GM12872 (cell line): Measurements from ENCODE around the gene VSX1.

Experiments
- CTCF ChIP-seq: IDR thresholded peaks from 3 replicates; pipeline ENCODE4 v1.5.1; 2011; ENCODE audit warnings: low read depth, mild to moderate bottlenecking, low read length, moderate library complexity; ENCODE audit not compliant: insufficient read depth

The VSX1 gene

DNA sequence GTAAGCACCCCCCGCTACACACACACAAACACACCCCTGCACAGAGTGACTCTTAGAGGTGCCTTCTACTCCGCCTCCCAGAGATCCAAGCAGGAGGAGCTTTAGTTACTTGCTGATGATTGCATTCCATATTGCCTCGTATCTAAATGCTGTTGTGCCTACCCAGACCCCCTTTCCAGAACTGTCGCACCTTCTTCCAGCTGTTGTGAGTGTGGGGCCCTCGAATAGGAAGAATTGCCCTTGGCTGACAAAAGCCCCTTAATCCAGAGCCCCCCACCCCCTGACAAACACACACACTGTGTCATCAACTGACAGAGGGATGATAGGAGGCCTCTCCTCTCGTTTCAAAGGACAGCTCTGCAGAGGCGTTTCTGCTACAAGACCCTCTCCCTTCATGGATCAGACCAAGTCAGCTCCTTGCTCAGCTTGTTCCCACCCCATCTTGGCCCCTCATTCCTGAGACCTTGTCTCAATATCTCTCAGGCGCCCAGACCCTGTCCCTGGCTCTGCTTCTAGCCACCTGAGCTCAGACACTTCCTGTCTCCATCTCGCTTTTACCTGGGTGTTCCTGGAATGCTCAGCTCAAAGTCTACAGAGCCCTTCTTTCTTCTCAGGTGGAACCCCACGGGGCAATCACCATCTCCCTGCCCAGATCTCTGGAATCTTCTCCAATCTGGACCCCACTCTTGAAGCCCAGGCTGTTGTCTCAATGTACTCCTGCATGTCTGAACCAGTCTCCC, 4.0 kb upstream of the VSX1 start:
- no peak for TF ChIP-seq CTCF

- no peak for TF ChIP-seq CTCF
Observed at GRCh38 chr20:25084626-25085187, 2.8 kb upstream of the VSX1 start.

DNA sequence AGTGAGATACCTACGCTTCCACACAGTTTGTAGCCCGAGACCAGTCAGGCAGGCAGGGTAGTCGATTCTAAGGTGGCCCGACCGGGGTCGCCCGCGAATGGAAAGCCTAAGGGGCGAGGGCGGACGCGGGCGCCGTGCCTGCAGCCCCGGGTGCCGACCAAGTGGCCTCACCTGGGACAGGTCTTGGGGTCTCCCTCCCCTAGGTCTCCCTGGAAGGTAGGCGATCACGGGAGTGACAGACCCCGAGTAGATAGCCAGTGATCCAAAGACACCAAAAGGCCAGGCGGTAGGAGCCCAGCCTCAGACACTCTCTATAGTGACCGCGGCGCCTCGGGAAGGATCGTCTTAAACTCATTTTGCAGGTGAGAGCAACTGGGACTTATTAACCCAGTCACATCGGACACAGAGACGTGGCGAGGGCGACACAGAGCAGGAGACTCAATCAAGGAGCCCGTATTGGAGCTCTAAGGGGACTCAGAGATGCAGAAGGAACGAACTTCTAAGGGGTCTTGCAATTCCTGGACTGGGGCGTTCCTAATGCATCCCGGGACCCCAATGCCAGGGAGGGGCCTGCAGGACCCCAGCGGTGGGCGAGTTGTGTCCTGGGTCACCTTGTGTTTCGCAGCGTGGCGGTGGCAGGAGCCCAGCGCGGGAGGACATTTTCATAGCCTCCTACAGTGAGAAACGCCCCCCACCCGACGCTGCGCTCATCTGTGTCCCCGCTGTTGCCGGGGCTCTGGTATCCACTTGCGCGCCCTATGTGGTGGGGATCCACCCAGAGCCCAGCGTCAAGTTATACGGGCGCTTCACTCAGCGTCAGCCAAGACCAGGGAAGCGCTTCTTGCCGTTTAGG, 2.1 kb upstream of the VSX1 start:
- peak; percentile 53 for TF ChIP-seq CTCF

DNA sequence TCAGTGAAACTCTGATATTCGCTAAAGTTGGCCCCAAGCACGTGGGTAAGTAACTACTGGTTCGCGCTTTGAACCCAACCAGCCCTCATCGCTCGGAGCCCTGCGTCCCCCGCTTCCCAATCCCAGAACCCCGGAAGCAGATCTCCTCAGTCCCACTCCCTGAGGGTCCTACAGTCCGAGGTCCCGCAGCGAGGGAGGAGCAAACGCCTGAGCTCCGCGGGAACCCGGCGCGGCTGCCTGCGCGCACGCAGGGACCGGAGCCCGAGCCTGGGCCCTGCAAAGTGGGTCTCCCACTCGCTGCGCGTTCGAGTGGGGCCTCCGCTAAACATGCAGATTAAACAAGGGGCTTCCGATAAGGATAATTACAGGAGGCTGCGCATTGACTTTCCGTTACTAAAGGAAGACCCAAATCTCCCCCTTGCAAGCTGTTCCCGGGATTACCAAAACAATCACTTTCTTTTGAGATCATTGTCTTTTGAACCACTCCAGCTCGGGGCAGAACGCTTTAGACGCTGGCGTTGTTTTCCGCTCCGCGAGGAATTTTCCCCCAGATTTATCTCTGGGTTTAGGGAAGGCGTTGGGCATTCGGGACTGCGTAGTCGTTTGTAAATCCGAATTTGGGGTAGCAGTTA, 1.3 kb upstream of the VSX1 start:
- TF ChIP-seq CTCF: no peak

DNA sequence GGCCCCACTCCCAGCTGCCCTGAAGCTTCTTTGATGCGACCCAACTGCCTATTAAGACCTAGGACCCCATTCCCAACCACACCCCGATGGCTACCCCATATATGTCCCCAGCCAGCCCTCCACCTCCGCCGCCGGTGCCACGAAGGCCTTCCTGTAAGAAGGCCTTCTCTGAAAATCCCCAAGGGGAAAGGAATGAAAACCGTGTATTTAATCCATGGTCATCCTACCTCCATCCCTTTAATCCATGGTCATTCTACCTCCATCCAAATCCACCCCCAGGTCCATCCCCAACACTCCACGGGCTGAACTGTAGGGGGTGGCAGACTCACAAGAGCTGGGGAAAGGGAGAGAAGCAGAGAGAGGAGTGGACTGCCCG, 545 bp upstream of the VSX1 start:
- TF ChIP-seq CTCF: no peak

- TF ChIP-seq CTCF: no peak
Observed at GRCh38 chr20:25081065-25081729, 744 bp downstream of the VSX1 start.
